Type B pancreatic cell (in vitro differentiated cells): ENCODE results near the gene RNF5. TPM values are rescaled to one million over a fixed set of nuclear protein-coding genes. Genes with fewer than 3 reads are reported as not detected.

Experiments
- DNase-seq: peaks from one replicate; pipeline ENCODE4 v3.0.0; 2021; ENCODE audit warnings: mixed read lengths; ENCODE audit not compliant: unreplicated experiment; ENCODE audit errors: extremely low spot score
- H3K27ac Mint-ChIP-seq: 2 replicates; pipeline ENCODE4 v1.8.0; 2021; ENCODE audit warnings: mild to moderate bottlenecking, mixed read lengths
- H3K27me3 Mint-ChIP-seq: 2 replicates; pipeline ENCODE4 v1.8.0; 2021; ENCODE audit warnings: mixed read lengths
- H3K36me3 Mint-ChIP-seq: 2 replicates; pipeline ENCODE4 v1.8.0; 2021; ENCODE audit warnings: mixed read lengths
- H3K4me1 Mint-ChIP-seq: one replicate; pipeline ENCODE4 v1.8.0; 2021; ENCODE audit warnings: mixed read lengths; ENCODE audit not compliant: unreplicated experiment
- H3K4me3 Mint-ChIP-seq: 2 replicates; pipeline ENCODE4 v1.8.0; 2021; ENCODE audit warnings: mild to moderate bottlenecking, mixed read lengths
- H3K9me3 Mint-ChIP-seq: 2 replicates; pipeline ENCODE4 v1.8.0; 2021; ENCODE audit warnings: mixed read lengths
- total RNA-seq: library from RNA; stranded (reverse); gene quantifications from 2 replicates; pipeline ENCODE4 v1.2.1, GENCODE V29; 2021; ENCODE audit warnings: low replicate concordance
- TF ChIP-seq, protein P1 (sequence below): fragments of 200-600 bp; sonication (generic); conservative IDR thresholded peaks from 2 replicates; pipeline ENCODE4 v1.5.0; 2021; ENCODE audit warnings: antibody characterized with exemption, mild to moderate bottlenecking

RNF5 gene
- total RNA-seq, 1 donor from 2014 or later: 69.2 TPM

DNA sequence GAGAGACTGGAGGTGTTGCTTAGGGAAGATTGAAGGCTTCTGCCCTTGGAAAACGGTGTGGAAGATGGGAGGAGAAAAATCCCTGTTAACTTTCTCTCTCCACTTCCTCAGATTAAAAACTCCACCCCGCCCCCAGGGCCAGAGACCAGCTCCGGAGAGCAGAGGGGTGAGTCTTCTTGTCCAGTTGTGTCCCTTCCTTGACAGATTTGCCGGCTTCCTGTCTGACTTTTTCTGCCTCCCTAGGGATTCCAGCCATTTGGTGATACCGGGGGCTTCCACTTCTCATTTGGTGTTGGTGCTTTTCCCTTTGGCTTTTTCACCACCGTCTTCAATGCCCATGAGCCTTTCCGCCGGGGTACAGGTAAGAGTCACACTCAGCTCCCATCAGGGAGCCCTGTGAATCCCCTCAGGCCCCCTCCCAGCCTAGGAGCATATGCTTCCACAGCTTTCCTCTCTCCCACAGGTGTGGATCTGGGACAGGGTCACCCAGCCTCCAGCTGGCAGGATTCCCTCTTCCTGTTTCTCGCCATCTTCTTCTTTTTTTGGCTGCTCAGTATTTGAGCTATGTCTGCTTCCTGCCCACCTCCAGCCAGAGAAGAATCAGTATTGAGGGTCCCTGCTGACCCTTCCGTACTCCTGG lies 1.7 kb downstream of the RNF5 start:
- peaks cover 16% of the 10 kb centered on the region for H3K36me3 Mint-ChIP-seq
- H3K27ac Mint-ChIP-seq: no peak overlapping the region
- no peaks in the 10 kb centered on the region for H3K27me3 Mint-ChIP-seq

DNA sequence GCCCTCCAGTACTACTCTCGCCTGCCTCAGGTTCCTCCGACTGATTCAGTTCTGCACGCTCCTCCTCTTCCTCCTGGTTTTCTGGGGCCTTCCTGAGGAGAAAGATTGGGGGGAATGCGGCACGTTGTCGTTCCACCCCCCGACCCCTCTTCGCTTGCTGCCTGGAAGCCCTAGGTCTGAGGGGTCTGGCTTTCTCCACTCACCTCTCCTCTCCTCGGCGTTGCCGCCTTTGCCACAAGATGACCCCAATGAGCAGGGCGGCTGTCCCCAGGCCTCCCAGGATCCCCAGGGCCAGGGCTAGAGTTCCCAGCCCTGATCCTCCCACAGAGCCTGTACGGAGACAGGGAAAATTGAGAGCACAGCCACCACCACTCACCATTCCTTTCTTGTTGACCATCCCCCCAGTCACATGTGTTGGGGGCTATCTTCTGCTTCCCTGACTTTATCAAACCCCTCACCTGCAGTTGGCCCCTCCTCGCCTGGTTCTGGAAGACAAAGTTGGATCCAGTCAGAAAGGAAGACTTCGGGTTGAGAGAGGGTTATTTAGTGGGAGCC lies 3.0 kb downstream of the RNF5 start:
- no peaks in the 10 kb centered on the region for H3K27me3 Mint-ChIP-seq
- H3K9me3 Mint-ChIP-seq: no peaks in the 10 kb centered on the region
- no peak overlapping the region for H3K27ac Mint-ChIP-seq
- peak overlapping the region; percentile 4 for H3K4me3 Mint-ChIP-seq
- H3K36me3 Mint-ChIP-seq: peaks cover 21% of the 10 kb centered on the region
- peaks cover 36% of the 10 kb centered on the region for H3K4me1 Mint-ChIP-seq
- DNase-seq: no peak
- TF ChIP-seq, protein P1, sequence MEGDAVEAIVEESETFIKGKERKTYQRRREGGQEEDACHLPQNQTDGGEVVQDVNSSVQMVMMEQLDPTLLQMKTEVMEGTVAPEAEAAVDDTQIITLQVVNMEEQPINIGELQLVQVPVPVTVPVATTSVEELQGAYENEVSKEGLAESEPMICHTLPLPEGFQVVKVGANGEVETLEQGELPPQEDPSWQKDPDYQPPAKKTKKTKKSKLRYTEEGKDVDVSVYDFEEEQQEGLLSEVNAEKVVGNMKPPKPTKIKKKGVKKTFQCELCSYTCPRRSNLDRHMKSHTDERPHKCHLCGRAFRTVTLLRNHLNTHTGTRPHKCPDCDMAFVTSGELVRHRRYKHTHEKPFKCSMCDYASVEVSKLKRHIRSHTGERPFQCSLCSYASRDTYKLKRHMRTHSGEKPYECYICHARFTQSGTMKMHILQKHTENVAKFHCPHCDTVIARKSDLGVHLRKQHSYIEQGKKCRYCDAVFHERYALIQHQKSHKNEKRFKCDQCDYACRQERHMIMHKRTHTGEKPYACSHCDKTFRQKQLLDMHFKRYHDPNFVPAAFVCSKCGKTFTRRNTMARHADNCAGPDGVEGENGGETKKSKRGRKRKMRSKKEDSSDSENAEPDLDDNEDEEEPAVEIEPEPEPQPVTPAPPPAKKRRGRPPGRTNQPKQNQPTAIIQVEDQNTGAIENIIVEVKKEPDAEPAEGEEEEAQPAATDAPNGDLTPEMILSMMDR: no peak

More for the DNA sequence above, 1.7 kb downstream of the RNF5 start:
- no peaks in the 10 kb centered on the region for H3K9me3 Mint-ChIP-seq
- peak overlapping the region; percentile 98 for H3K4me3 Mint-ChIP-seq
- TF ChIP-seq, protein P1: no peak
- DNase-seq: no peak
- H3K4me1 Mint-ChIP-seq: peaks cover 28% of the 10 kb centered on the region

DNA sequence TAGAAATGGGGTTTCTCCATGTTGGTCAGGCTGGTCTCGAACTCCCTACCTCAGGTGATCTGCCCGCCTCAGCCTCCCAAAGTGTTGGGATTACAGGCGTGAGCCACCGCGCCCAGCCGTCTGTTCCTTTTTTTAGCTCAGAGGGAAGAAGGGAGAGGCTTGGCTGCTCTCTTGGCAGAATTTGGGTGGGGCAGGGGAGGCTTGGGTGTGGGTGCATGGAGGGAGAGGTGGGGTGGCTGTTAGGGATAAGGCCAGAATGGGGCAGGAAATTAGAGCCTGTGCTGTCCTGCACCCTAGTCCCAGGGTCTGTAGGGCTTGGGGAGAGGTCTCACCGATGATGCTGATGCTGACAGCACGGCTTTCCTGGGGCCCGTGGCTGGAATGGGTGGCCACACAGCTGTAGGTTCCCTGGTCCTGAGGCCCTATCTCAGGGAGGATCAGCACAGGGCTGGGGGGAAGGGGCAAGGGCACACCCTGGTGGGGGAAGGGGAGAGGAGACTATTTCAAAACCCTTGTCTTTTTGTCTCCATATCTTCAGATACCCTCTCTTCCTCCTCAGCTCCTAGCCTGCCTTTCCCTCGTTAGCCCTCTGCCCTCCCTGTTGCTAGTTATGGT lies 3.8 kb downstream of the RNF5 start:
- Mint-ChIP-seq H3K27ac (no peak overlapping the region), H3K9me3 (no peaks in the 10 kb centered on the region), H3K4me1 (peaks cover 35% of the 10 kb centered on the region), H3K27me3 (no peaks in the 10 kb centered on the region), H3K36me3 (peaks cover 25% of the 10 kb centered on the region), H3K4me3 (no peak overlapping the region)
- TF ChIP-seq, protein P1: no peak
- DNase-seq: no peak

DNA sequence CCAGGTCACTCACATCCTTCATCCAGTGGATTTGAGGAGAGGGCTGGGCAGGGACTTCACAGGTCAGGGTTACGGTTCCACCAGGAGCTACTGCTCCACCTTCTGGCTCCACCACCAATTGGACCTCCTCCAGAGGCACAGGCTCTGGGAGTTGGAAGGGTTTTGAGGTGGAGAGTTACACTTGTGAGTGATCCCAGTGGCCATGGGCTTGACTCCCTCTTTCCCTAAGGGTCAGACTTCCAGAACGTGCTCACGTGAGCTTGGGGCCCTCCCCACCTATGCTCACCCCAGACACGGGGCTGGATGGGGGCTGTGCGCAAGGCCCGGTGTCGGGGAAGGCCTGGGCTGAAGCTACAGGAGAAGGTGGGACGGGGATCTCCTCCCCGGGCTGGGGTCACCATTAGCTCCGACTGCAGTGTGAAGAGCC lies 4.4 kb downstream of the RNF5 start:
- Mint-ChIP-seq H3K27ac (no peak overlapping the region), H3K27me3 (no peaks in the 10 kb centered on the region), H3K4me3 (no peak overlapping the region), H3K9me3 (no peaks in the 10 kb centered on the region), H3K36me3 (peaks cover 29% of the 10 kb centered on the region), H3K4me1 (peaks cover 38% of the 10 kb centered on the region)
- TF ChIP-seq, protein P1: no peak
- no peak for DNase-seq

DNA sequence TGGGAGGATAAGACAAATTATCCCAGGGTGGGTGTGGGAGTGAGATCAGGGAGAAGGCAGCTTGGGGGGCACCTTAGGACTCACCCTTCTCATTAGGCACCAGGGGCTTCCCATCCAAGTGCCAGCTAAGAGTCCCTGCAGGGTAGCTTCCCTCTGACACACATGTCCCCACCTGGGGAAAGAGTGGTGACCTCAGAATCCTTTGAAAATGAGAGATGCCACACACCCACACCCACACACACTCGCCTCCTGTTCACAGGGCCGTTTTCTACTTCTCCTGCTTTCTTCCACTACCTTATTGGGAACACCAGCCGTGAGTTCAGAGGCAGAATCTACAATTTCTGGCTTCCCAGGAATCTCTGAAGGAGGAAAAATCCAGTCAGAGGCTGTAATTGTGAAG lies 4.8 kb downstream of the RNF5 start:
- Mint-ChIP-seq H3K36me3 (peaks cover 31% of the 10 kb centered on the region), H3K4me3 (no peak overlapping the region), H3K27ac (no peak overlapping the region), H3K4me1 (peaks cover 39% of the 10 kb centered on the region), H3K9me3 (no peaks in the 10 kb centered on the region), H3K27me3 (no peaks in the 10 kb centered on the region)
- TF ChIP-seq, protein P1: no peak
- no peak for DNase-seq
